ENCODE data around the gene SOX5.

Gene SOX5

DNA sequence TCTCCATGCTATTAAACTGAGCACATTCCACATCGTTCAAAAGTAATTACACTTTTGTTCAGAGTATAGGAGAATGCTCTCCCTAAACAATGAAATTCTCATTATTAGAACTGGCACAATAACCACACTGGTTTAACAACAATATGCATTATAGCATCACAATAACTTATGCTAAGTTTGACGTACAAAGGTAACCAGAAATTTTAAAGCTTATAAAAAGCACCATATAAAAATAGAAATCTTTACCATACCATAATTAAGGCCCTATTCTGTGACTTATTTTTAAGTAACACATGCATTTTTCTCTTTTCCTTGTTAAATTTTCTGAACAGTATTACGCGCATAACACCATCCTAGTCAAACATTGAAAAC is 60.4 kb downstream of the SOX5 start:
- no peak for DNase-seq
- TF ChIP-seq EZH2phosphoT487 (IDR thresholded peaks at IDR 0.05; ENCODE audit: low read length): no peak
- TF ChIP-seq, protein P1, sequence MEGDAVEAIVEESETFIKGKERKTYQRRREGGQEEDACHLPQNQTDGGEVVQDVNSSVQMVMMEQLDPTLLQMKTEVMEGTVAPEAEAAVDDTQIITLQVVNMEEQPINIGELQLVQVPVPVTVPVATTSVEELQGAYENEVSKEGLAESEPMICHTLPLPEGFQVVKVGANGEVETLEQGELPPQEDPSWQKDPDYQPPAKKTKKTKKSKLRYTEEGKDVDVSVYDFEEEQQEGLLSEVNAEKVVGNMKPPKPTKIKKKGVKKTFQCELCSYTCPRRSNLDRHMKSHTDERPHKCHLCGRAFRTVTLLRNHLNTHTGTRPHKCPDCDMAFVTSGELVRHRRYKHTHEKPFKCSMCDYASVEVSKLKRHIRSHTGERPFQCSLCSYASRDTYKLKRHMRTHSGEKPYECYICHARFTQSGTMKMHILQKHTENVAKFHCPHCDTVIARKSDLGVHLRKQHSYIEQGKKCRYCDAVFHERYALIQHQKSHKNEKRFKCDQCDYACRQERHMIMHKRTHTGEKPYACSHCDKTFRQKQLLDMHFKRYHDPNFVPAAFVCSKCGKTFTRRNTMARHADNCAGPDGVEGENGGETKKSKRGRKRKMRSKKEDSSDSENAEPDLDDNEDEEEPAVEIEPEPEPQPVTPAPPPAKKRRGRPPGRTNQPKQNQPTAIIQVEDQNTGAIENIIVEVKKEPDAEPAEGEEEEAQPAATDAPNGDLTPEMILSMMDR (IDR thresholded peaks at IDR 0.05; ENCODE audit: low read length): no peak
- no peak for TF ChIP-seq EZH2 (optimal IDR thresholded peaks at IDR 0.05; ENCODE audit: low read depth, low read length)
- no peaks in the 10 kb centered on the region for H4K20me1 ChIP-seq (ENCODE audit: insufficient read depth, low read length)

DNA sequence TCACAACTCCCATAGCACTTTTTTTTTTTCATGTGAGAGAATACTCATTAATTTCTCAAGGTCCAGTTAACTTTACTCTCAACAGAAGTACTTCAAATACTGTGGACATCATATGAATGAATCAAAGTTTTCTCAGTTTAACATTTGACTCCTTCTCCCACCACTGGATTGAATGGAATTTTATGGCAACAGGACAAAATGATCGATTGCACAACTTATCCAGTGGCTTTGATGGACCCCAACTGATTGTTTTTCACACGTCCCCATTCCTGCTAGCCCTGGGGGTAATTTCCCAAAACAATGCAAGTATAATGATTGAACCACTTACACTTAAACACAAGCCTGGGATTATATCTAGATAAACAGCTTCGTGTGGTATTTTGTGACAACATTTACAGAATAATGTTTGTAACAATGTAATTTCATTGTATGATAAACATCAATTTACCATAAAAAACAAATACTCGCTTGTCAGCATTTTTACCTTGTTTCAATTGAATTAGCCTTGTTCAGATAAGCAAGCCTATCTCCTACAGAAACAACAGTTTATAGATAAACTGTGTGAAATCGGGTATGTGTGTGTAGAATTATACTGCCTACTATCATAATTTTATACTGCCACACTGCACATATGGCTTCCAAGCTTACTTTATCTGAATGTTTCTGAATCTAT is 60.9 kb downstream of the SOX5 start:
- no peaks in the 10 kb centered on the region for H3K27me3 ChIP-seq (replicated peaks; ENCODE audit: insufficient read depth, low read length)
- no peak overlapping the region for H3K4me3 ChIP-seq (ENCODE audit: low read length)
- H2AFZ ChIP-seq (ENCODE audit: low read length): no peak overlapping the region
- H4K20me1 ChIP-seq (ENCODE audit: insufficient read depth, low read length): no peaks in the 10 kb centered on the region
- no peaks in the 10 kb centered on the region for H3K79me2 ChIP-seq (ENCODE audit: low read length)
- H3K27ac ChIP-seq (ENCODE audit: low read length): no peak overlapping the region
- DNase-seq: no peak
- H3K9me2 ChIP-seq (replicated peaks; ENCODE audit: insufficient read depth, low read length): no peaks in the 10 kb centered on the region
- TF ChIP-seq, protein P1 (IDR thresholded peaks at IDR 0.05; ENCODE audit: low read length): no peak
- TF ChIP-seq EZH2 (optimal IDR thresholded peaks at IDR 0.05; ENCODE audit: low read depth, low read length) (no peak), EZH2phosphoT487 (IDR thresholded peaks at IDR 0.05; ENCODE audit: low read length) (no peak)
- no peaks in the 10 kb centered on the region for H3K4me1 ChIP-seq (ENCODE audit: low read length)
- H3F3A ChIP-seq (ENCODE audit: insufficient read depth, low read length): no peaks in the 10 kb centered on the region
- H3K9ac ChIP-seq (ENCODE audit: low read length): no peak overlapping the region
- H3K9me3 ChIP-seq (replicated peaks; ENCODE audit: insufficient read depth, low read length): no peaks in the 10 kb centered on the region
- no peak overlapping the region for H3K4me2 ChIP-seq (ENCODE audit: low read depth, low read length)
- no peaks in the 10 kb centered on the region for H3K36me3 ChIP-seq (replicated peaks; ENCODE audit: insufficient read depth, low read length)

More for the DNA sequence above, 60.4 kb downstream of the SOX5 start:
- Histone ChIP-seq H3K36me3 (replicated peaks; ENCODE audit: insufficient read depth, low read length) (no peaks in the 10 kb centered on the region), H3K9me2 (replicated peaks; ENCODE audit: insufficient read depth, low read length) (no peaks in the 10 kb centered on the region), H3K79me2 (ENCODE audit: low read length) (no peaks in the 10 kb centered on the region), H3K27ac (ENCODE audit: low read length) (no peak overlapping the region), H3F3A (ENCODE audit: insufficient read depth, low read length) (no peaks in the 10 kb centered on the region), H3K9me3 (replicated peaks; ENCODE audit: insufficient read depth, low read length) (no peaks in the 10 kb centered on the region), H3K4me2 (ENCODE audit: low read depth, low read length) (no peak overlapping the region), H2AFZ (ENCODE audit: low read length) (no peak overlapping the region), H3K27me3 (replicated peaks; ENCODE audit: insufficient read depth, low read length) (no peaks in the 10 kb centered on the region), H3K9ac (ENCODE audit: low read length) (no peak overlapping the region), H3K4me3 (ENCODE audit: low read length) (no peak overlapping the region), H3K4me1 (ENCODE audit: low read length) (no peaks in the 10 kb centered on the region)

DNA sequence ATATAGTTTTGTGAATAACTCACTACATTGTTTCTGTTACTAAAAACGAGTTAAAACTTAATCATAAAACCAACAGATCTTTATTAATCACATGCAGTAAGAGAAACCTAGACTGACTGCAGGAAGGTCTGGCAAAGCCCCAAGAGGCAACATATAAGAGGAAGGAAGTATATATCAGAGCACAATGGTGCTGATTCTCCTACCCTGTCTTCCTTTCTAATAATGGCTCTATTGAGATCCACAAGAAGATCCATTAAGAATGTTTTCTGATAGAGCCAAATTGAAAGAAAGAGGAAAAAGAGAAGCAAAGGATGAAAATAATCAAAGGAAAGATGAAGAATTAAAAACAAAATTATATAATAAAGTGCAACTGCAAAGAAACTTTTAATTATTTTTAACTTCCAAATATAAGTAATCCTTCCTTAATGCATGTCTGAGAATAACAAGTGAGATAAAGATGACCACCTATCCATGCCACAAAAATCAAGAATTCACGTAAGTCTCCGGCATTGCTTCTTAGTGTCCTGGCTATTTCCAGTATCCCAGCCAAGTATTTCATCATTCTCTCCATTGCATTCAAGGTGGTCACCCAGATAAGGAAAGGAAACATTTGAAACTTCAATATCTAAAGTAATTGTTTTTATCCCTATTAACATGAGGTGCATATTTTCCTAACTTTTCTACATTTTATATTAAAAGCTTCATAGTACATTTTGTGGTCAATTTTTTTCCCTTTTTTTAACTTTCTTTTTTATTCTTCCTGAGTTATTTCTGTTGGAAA is 62.2 kb downstream of the SOX5 start:
- Histone ChIP-seq H3F3A (ENCODE audit: insufficient read depth, low read length) (no peaks in the 10 kb centered on the region), H4K20me1 (ENCODE audit: insufficient read depth, low read length) (no peaks in the 10 kb centered on the region), H3K4me3 (ENCODE audit: low read length) (no peak overlapping the region), H3K36me3 (replicated peaks; ENCODE audit: insufficient read depth, low read length) (no peaks in the 10 kb centered on the region), H3K79me2 (ENCODE audit: low read length) (no peaks in the 10 kb centered on the region), H3K27ac (ENCODE audit: low read length) (no peak overlapping the region), H2AFZ (ENCODE audit: low read length) (no peak overlapping the region), H3K9me2 (replicated peaks; ENCODE audit: insufficient read depth, low read length) (no peaks in the 10 kb centered on the region), H3K4me1 (ENCODE audit: low read length) (no peaks in the 10 kb centered on the region), H3K4me2 (ENCODE audit: low read depth, low read length) (no peak overlapping the region), H3K9ac (ENCODE audit: low read length) (no peak overlapping the region), H3K27me3 (replicated peaks; ENCODE audit: insufficient read depth, low read length) (no peaks in the 10 kb centered on the region), H3K9me3 (replicated peaks; ENCODE audit: insufficient read depth, low read length) (no peaks in the 10 kb centered on the region)
- TF ChIP-seq, protein P1 (IDR thresholded peaks at IDR 0.05; ENCODE audit: low read length): no peak
- TF ChIP-seq EZH2phosphoT487 (IDR thresholded peaks at IDR 0.05; ENCODE audit: low read length): no peak
- no peak for TF ChIP-seq EZH2 (optimal IDR thresholded peaks at IDR 0.05; ENCODE audit: low read depth, low read length)
- no peak for DNase-seq

Measured in MM.1S (cell line).